IMR-90 (cell line): ENCODE data around the gene FN3KRP. TPM values are rescaled to one million over a fixed set of nuclear protein-coding genes. Genes with fewer than 3 reads are reported as not detected.

Experiments used
- ATAC-seq: fragments of 200-7000 bp; cut with Tn5 transposase; 2 replicates; pipeline ENCODE4 v1.9.1; 2020; ENCODE audit warnings: low read depth, mild to moderate bottlenecking, moderate library complexity
- BruUV-seq: library from RNA; stranded (reverse); fragments of 400-500 nt; replicated peaks from 2 replicates; lab custom pipeline; 2021; lab: Mats Ljungman, UMichigan
- CTCF ChIA-PET: fragments of 300-600 bp; formaldehyde crosslinking; extraction: SDS; loops from one replicate; lab custom pipeline; 2021; ENCODE audit warnings: antibody characterized with exemption; lab: Yijun Ruan, JAX
- POLR2A ChIA-PET: fragments of 300-600 bp; sonication (Branson Sonifier 250); formaldehyde crosslinking; loops from one replicate; lab custom pipeline; 2022; ENCODE audit warnings: antibody characterized with exemption; ENCODE audit not compliant: unreplicated experiment; lab: Charles Lee
- DNase-seq: peaks from one replicate; pipeline ENCODE4 v3.0.0; 2013
- H2AFZ ChIP-seq: replicated peaks from 2 replicates; pipeline ENCODE3; 2013; ENCODE audit warnings: low read length, mild to moderate bottlenecking; ENCODE audit not compliant: poor library complexity
- H2AK5ac ChIP-seq: 2 replicates; pipeline ENCODE4 v1.6.1; 2013; ENCODE audit warnings: low read depth, low read length, inconsistent platforms
- H2AK9ac ChIP-seq: replicated peaks from 2 replicates; pipeline ENCODE3; 2013; ENCODE audit warnings: mild to moderate bottlenecking, low read depth, low read length, moderate library complexity; ENCODE audit not compliant: poor library complexity
- H2BK120ac ChIP-seq: 2 replicates; pipeline ENCODE4 v1.6.1; 2013; ENCODE audit warnings: low read depth, low read length, inconsistent platforms
- H2BK15ac ChIP-seq: 3 replicates; pipeline ENCODE4 v1.6.1; 2013; ENCODE audit warnings: low read depth, low read length, inconsistent platforms
- H2BK20ac ChIP-seq: 2 replicates; pipeline ENCODE4 v1.6.1; 2013; ENCODE audit warnings: low read depth, mild to moderate bottlenecking, inconsistent platforms, low read length, moderate library complexity
- H2BK5ac ChIP-seq: 2 replicates; pipeline ENCODE4 v1.6.1; 2013; ENCODE audit warnings: mild to moderate bottlenecking, low read depth, low read length, inconsistent platforms; ENCODE audit not compliant: poor library complexity, severe bottlenecking
- H3K14ac ChIP-seq: replicated peaks from 2 replicates; pipeline ENCODE4 v1.6.1; 2013; ENCODE audit warnings: low read depth, low read length, inconsistent platforms
- H3K18ac ChIP-seq: 2 replicates; pipeline ENCODE4 v1.6.1; 2013; ENCODE audit warnings: low read depth, low read length, control low read depth
- H3K23ac ChIP-seq: 2 replicates; pipeline ENCODE4 v1.6.1; 2013; ENCODE audit warnings: low read depth, low read length, inconsistent platforms
- H3K27ac ChIP-seq: 2 replicates; pipeline ENCODE4 v1.5.1; 2013; ENCODE audit warnings: mild to moderate bottlenecking, control low read depth, low read length; ENCODE audit not compliant: insufficient read depth
- H3K27me3 ChIP-seq: 2 replicates; pipeline ENCODE4 v1.6.1; 2013; ENCODE audit warnings: low read length; ENCODE audit not compliant: control insufficient read depth, insufficient read depth
- H3K36me3 ChIP-seq: 2 replicates; pipeline ENCODE4 v1.6.1; 2013; ENCODE audit warnings: low read length, mixed read lengths; ENCODE audit not compliant: control insufficient read depth, insufficient read depth
- H3K4ac ChIP-seq: 2 replicates; pipeline ENCODE4 v1.6.1; 2013; ENCODE audit warnings: low read depth, low read length, inconsistent platforms
- H3K4me1 ChIP-seq: 2 replicates; pipeline ENCODE4 v1.6.1; 2013; ENCODE audit warnings: low read length, mixed read lengths; ENCODE audit not compliant: control insufficient read depth, insufficient read depth
- H3K4me2 ChIP-seq: 2 replicates; pipeline ENCODE4 v1.6.1; 2013; ENCODE audit warnings: low read depth, mild to moderate bottlenecking, control low read depth, low read length, moderate library complexity
- H3K4me3 ChIP-seq: 2 replicates; pipeline ENCODE4 v1.5.1; 2013; ENCODE audit warnings: low read depth, mild to moderate bottlenecking, control low read depth, low read length, moderate library complexity; ENCODE audit not compliant: insufficient read depth
- H3K56ac ChIP-seq: 2 replicates; pipeline ENCODE4 v1.6.1; 2013; ENCODE audit warnings: low read length, inconsistent platforms; ENCODE audit not compliant: insufficient read depth; ENCODE audit errors: extremely low read depth
- H3K79me1 ChIP-seq, 2 experiments: 2 replicates each; pipeline ENCODE4 v1.6.1; 2013; ENCODE audit warnings: low read length in 2 of 2, inconsistent platforms in 1 of 2, low read depth in 1 of 2
- H3K9ac ChIP-seq: 2 replicates; pipeline ENCODE4 v1.6.1; 2013; ENCODE audit warnings: low read depth, low read length, control low read depth
- H3K9me1 ChIP-seq: 2 replicates; pipeline ENCODE4 v1.6.1; 2013; ENCODE audit warnings: low read length, inconsistent platforms; ENCODE audit not compliant: insufficient read depth
- H3K9me3 ChIP-seq: 2 replicates; pipeline ENCODE4 v1.6.1; 2013; ENCODE audit warnings: low read length; ENCODE audit not compliant: control insufficient read depth, insufficient read depth
- H4K20me1 ChIP-seq: 2 replicates; pipeline ENCODE4 v1.6.1; 2013; ENCODE audit warnings: low read length, inconsistent platforms; ENCODE audit not compliant: insufficient read depth
- H4K5ac ChIP-seq: 2 replicates; pipeline ENCODE4 v1.6.1; 2013; ENCODE audit warnings: mild to moderate bottlenecking, low read depth, low read length, control low read depth
- H4K8ac ChIP-seq, 2 experiments: 2 replicates each; pipeline ENCODE4 v1.6.1; 2013; ENCODE audit warnings: low read depth in 2 of 2, low read length in 2 of 2, control low read depth in 1 of 2, inconsistent platforms in 1 of 2
- H4K91ac ChIP-seq: 2 replicates; pipeline ENCODE4 v1.6.1; 2013; ENCODE audit warnings: low read depth, low read length, inconsistent platforms; ENCODE audit not compliant: insufficient read depth
- BHLHE40 ChIP-seq: fragments of 150-350 bp; IDR thresholded peaks from 2 replicates; pipeline ENCODE4 v1.6.1; 2016; ENCODE audit warnings: mild to moderate bottlenecking, low read depth, low read length
- CEBPB ChIP-seq: IDR thresholded peaks from 2 replicates; pipeline ENCODE4 v1.6.1; 2012; ENCODE audit warnings: low read depth, low read length, improper control_type of control experiment
- FOS ChIP-seq: fragments of 150-350 bp; IDR thresholded peaks from 2 replicates; pipeline ENCODE4 v1.6.1; 2016; ENCODE audit warnings: low read depth, low read length
- MAZ ChIP-seq: IDR thresholded peaks from 2 replicates; pipeline ENCODE4 v1.6.1; 2012; ENCODE audit warnings: low read depth, mild to moderate bottlenecking, low read length, improper control_type of control experiment, moderate library complexity, borderline replicate concordance
- RCOR1 ChIP-seq: IDR thresholded peaks from 2 replicates; pipeline ENCODE4 v1.6.1; 2012; ENCODE audit warnings: mild to moderate bottlenecking, low read length, improper control_type of control experiment; ENCODE audit not compliant: insufficient replicate concordance
- WGBS, 2 experiments: methylation state at CpG; one replicate each; pipeline versions ENCODE4 v1.1.5 to v1.1.7; 2013; ENCODE audit warnings: missing lambda C conversion rate in 2 of 2; ENCODE audit not compliant: insufficient read length in 1 of 2; ENCODE audit errors: extremely low coverage in 2 of 2; 5-methylcytosine and 5-hydroxymethylcytosine counted together
- dilution Hi-C: fragments of 300-500 bp; cut with HindIII; formaldehyde crosslinking; loops from one replicate; pipeline ENCODE4 v1.14.3; 2018; ENCODE audit warnings: low sequenced_read_pairs; ENCODE audit not compliant: unreplicated experiment
- in situ Hi-C: fragments of 300-500 bp; cut with MboI; formaldehyde crosslinking; loops from 3 replicates; pipeline ENCODE4 v1.14.3; 2019; ENCODE audit warnings: low sequenced_read_pairs, inconsistent platforms, mixed read lengths
- intact Hi-C: fragments of 100-400 bp; cut with micrococcal nuclease; formaldehyde crosslinking; loops from 2 replicates; pipeline ENCODE4 v1.10.0; 2022
- polyA plus RNA-seq, 3 experiments: library from polyadenylated mRNA; depleted of rRNA; stranded (reverse); fragments of >200 nt; gene quantifications; 2 replicates each; pipeline ENCODE4 v1.2.3, GENCODE V29; 2012; ENCODE audit warnings: low replicate concordance in 1 of 3
- total RNA-seq: library from RNA; depleted of rRNA; stranded (reverse); fragments of >200 nt; gene quantifications from 2 replicates; pipeline ENCODE4 v1.2.3, GENCODE V29; 2012
- TF ChIP-seq, protein P1 (sequence below): fragments of 150-350 bp; IDR thresholded peaks from 2 replicates; pipeline ENCODE4 v1.6.1; 2016; ENCODE audit warnings: low read depth, mild to moderate bottlenecking, low read length, moderate library complexity, borderline replicate concordance
- TF ChIP-seq, protein P2 (sequence below): fragments of 150-350 bp; IDR thresholded peaks from 2 replicates; pipeline ENCODE4 v1.6.1; 2017; ENCODE audit warnings: mild to moderate bottlenecking, antibody characterized with exemption, low read length, low read depth

Gene FN3KRP
- total and polyA plus RNA-seq, 2 of the 4 experiments (the other 2 are of a cell fraction): 18.6 to 20.3 TPM

DNA sequence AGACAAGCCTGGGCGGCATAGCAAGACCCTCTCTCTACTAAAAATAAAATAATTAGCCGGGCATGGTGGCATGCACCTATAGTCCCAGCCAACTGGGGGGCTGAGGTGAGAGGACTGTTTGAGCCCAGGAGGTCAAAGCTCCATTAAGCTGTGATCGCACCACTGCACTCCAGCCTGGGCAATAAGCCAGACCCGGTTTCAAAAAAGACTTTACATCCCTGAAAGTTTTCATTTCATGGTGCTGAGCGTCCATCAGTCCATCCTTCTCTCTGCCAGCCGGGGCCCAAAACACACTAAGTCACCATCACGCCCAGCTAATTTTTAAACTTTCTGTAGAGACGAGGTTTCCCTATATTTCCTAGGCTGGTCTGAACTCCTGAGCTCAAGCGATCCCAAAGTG is 28.6 kb upstream of the FN3KRP start:
- intact Hi-C loops: no loop called here
- H3K9me3 ChIP-seq: no peaks in the 10 kb centered on the region
- no peak overlapping the region for H2BK5ac ChIP-seq
- in situ Hi-C loops: no loop called here
- TF ChIP-seq BHLHE40: no peak
- no peak for TF ChIP-seq MAZ
- TF ChIP-seq RCOR1: no peak
- no peak for TF ChIP-seq FOS
- TF ChIP-seq, protein P1, sequence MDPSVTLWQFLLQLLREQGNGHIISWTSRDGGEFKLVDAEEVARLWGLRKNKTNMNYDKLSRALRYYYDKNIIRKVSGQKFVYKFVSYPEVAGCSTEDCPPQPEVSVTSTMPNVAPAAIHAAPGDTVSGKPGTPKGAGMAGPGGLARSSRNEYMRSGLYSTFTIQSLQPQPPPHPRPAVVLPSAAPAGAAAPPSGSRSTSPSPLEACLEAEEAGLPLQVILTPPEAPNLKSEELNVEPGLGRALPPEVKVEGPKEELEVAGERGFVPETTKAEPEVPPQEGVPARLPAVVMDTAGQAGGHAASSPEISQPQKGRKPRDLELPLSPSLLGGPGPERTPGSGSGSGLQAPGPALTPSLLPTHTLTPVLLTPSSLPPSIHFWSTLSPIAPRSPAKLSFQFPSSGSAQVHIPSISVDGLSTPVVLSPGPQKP: no peak
- TF ChIP-seq CEBPB: no peak
- TF ChIP-seq, protein P2, sequence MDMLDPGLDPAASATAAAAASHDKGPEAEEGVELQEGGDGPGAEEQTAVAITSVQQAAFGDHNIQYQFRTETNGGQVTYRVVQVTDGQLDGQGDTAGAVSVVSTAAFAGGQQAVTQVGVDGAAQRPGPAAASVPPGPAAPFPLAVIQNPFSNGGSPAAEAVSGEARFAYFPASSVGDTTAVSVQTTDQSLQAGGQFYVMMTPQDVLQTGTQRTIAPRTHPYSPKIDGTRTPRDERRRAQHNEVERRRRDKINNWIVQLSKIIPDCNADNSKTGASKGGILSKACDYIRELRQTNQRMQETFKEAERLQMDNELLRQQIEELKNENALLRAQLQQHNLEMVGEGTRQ: no peak
- H3K4me3 ChIP-seq: no peak overlapping the region
- DNase-seq: no peak
- no peaks in the 10 kb centered on the region for H3K9me1 ChIP-seq
- no peak overlapping the region for H3K4ac ChIP-seq
- ChIA-PET POLR2A (no interaction called here), CTCF (no interaction called here)
- H3K36me3 ChIP-seq: no peaks in the 10 kb centered on the region; the same call in 1 of the 2 replicates
- H2AK5ac ChIP-seq: no peak overlapping the region
- BruUV-seq: no TSS peak
- no peak overlapping the region for H4K8ac ChIP-seq
- no peaks in the 10 kb centered on the region for H3K79me1 ChIP-seq
- no peaks in the 10 kb centered on the region for H3K4me1 ChIP-seq
- no peak overlapping the region for H3K18ac ChIP-seq
- no peak for ATAC-seq
- H2BK20ac ChIP-seq: no peak overlapping the region
- no peak overlapping the region for H3K9ac ChIP-seq
- H3K56ac ChIP-seq: no peak overlapping the region
- no peak overlapping the region for H2AK9ac ChIP-seq
- H2BK120ac ChIP-seq: no peak overlapping the region
- WGBS, 2 experiments: 92% methylated on average over 4 of the region's 9 CpGs; no CpG with 5 or more reads in 1 of the 2 experiments
- no peak overlapping the region for H3K4me2 ChIP-seq
- H2AFZ ChIP-seq: no peak overlapping the region
- dilution Hi-C loops: no loop called here
- no peak overlapping the region for H3K23ac ChIP-seq
- H4K20me1 ChIP-seq: no peaks in the 10 kb centered on the region
- no peak overlapping the region for H2BK15ac ChIP-seq
- H3K27ac ChIP-seq: no peak overlapping the region
- H4K5ac ChIP-seq: no peak overlapping the region
- no peak overlapping the region for H3K14ac ChIP-seq
- no peak overlapping the region for H4K91ac ChIP-seq
- no peaks in the 10 kb centered on the region for H3K27me3 ChIP-seq
